ENCODE measurements around the gene ZNF385D.
"Not testable (repeated sequence)": the region's sequence is repeated elsewhere in the genome, so short reads cannot be mapped to it uniquely, and the experiment has no call there.

The ZNF385D gene

DNA sequence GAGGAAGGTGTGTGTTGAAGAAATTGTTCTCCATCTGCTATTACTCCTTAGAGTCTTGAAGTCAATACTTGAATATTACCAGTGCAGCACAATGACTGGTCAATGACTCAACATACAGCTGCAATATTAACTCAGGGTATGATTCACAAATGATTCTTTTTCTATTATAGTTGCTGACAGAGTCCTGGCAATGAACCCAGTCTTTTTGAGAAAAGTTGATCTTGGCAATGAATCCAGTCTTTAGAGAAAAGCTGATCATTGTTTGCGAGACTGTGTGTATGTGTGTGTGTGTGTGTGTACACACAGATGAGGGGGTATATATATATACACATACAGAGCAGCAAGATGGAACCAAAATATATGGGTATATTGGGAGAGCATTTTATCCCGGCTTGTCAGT lies 315.1 kb downstream of the ZNF385D start:
- DNase-seq: no peak

GRCh38 chr3:21434310-21434709 lies 316.7 kb downstream of the ZNF385D start:
- no peak for DNase-seq

DNA sequence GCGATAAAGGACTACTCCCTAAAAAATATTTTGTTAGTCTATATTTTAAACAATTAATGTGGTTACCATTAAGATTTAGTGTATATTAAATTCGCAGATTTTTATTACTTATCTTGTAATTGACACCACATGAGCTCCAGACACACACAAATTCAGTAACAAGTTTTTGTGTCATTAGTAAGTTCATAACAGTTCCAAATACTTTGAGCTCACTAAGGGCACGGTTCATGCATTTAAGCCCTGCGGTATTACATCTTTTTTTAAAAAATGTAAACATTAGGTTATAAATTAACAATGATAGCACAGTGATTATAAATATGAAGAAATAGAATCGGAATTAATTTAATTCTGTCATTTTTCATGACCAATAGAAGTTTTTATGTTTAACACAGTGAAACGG lies 317.3 kb downstream of the ZNF385D start:
- no peak for DNase-seq

DNA sequence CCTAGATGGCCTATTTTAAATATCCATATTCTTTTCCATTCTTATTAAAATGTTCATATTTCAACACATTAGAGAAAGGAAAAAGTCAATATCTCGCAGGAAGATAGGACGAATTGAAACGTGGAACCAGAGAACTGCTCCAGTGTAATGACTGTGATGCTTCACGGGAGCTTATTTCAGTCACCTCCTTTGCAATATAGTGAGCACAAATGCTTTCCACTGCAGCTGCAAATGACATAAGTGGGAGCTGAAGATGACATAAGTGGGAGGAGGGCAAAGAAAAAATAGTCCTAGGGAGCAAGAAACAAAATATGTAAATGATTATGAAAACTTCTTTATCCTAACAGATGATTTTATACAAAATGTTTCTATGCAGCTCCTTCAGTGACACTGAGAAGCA lies 324.1 kb downstream of the ZNF385D start:
- no peak for DNase-seq

- DNase-seq: no peak
These were observed 325.3 kb downstream of the ZNF385D start for GRCh38 chr3:21425715-21426114.

GRCh38 chr3:21421096-21421495 lies 329.9 kb downstream of the ZNF385D start:
- DNase-seq: no peak

GRCh38 chr3:21417991-21418390 lies 333.0 kb downstream of the ZNF385D start:
- DNase-seq: no peak

- DNase-seq: no peak
These were observed 336.5 kb downstream of the ZNF385D start for GRCh38 chr3:21414506-21414905.

GRCh38 chr3:21411058-21411457 lies 340.0 kb downstream of the ZNF385D start:
- no peak for DNase-seq

- DNase-seq: no peak
These were observed 341.6 kb downstream of the ZNF385D start for GRCh38 chr3:21409401-21409800.

DNA sequence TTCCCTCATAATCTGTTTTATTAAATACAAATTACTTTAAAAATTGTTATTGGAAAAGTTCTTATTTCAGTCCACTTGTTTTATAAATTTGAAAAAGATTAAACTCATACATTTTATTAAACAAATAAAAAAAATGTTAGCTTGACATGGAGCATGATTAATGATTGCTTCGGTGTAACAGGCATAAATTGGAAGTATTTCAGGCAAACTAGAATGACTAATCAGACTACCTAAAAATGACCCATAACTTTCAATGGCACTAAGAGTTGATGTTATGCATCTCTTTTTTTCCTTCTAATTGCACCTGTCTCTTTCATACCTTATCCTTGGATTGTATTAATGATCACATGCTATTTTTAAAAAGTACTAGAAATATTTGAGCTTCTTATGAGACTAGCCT lies 343.3 kb downstream of the ZNF385D start:
- DNase-seq: no peak

DNA sequence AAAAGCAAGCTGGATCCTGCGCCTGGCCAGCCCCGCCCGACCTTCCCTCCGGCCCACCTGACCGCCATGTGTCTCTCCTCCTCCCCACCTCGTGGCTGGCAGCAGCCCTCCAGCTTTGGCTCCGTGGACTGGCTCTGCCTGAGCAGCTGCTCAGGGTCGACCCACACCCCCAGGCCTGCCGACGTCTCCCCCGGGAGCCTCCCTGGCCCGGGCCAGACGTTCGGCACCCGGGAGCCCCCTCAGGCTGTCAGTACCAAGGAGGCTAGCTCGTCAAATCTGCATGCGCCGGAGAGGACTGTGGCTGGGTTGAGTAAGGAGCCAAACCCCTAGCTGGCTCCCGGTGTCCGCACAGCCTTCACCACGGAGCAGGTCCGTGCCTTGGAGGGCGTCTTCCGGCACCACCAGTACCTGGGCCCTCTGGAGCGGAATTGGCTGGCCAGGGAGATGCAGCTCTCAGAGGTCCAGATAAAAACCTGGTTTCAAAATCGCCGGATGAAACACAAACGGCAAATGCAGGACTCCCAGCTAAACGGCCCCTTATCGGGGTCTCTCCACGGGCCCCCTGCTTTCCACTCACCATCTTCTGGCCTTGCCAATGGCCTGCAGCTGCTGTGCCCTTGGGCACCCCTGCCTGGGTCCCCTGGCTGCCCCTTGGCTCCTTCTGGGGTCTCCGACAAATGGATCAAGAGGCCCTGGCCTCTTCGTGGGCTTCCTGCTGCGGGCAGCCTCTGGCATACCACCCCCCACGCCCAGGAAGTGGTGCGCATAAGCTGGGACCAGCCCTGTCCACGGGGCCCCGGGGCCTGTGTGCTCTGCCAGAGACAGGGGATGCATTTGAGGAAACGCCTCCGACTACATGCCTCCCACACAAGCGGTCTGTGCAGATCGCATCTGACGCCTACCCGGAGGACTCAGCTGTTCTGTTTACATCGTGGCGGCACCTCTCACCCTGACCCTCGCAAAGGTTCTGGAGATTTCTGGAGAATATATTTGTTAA lies 345.0 kb downstream of the ZNF385D start:
- no peak for DNase-seq

GRCh38 chr3:21398461-21398860 lies 352.5 kb downstream of the ZNF385D start:
- no peak for DNase-seq

GRCh38 chr3:21393683-21394311 lies 357.2 kb downstream of the ZNF385D start:
- DNase-seq: no peak

DNA sequence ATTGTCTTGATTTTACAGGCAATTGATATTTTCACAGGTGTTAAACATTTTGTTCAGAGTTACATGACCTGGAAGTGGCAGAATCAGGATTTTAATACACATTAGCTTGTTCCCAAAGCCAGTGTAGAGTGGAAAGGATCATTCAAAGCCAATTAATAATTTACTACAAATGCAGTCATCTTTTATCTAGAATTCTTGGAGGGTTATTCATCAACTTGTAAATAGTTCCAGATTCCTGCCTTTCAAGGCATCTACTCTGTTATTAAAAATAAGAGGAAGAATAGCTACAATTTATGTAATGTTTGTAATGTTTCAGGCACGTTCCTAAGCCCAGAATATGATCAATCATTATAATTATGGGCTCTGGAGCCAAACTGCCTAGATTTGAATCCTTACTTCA lies 358.5 kb downstream of the ZNF385D start:
- DNase-seq: no peak

GRCh38 chr3:21390856-21391255 lies 360.2 kb downstream of the ZNF385D start:
- no peak for DNase-seq

DNA sequence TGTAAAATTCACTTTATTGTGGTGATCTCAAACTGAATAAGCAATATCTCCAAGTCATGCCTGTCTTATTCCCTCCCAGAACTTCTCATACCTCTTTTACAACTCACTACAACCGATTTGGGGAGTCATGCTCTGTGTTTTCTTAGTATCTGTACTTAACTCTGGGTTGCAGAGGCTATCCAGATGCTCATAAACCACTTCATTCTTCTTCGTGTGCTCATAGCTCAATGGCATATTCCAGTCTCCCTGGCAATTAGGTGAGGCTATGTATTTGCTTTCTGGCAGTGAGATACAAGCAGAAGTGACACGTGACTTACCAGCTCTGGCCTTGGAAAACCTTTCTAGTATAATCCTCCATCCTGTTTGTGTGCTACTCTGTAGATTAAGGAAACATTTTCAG lies 360.9 kb downstream of the ZNF385D start:
- DNase-seq: no peak

GRCh38 chr3:21387142-21387826 lies 363.7 kb downstream of the ZNF385D start:
- DNase-seq: peak; percentile 8

DNA sequence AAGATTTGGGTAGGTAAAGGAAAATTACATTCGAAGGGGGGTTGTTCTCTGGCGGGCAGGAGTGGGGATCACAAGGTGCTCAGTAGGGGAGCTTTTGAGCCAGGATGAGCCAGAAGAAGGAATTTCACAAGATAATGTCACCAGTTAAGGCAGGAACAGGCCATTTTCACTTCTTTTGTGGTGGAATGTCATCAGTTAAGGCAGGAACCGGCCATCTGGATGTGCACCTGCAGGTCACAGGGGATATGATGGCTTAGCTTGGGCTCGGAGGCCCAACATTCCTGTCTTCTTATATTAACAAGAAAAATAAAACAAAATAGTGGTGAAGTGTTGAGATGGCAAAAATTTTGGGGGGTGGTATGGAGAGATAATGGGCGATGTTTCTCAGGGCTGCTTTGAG lies 373.0 kb downstream of the ZNF385D start:
- DNase-seq: not testable (repeated sequence)

DNA sequence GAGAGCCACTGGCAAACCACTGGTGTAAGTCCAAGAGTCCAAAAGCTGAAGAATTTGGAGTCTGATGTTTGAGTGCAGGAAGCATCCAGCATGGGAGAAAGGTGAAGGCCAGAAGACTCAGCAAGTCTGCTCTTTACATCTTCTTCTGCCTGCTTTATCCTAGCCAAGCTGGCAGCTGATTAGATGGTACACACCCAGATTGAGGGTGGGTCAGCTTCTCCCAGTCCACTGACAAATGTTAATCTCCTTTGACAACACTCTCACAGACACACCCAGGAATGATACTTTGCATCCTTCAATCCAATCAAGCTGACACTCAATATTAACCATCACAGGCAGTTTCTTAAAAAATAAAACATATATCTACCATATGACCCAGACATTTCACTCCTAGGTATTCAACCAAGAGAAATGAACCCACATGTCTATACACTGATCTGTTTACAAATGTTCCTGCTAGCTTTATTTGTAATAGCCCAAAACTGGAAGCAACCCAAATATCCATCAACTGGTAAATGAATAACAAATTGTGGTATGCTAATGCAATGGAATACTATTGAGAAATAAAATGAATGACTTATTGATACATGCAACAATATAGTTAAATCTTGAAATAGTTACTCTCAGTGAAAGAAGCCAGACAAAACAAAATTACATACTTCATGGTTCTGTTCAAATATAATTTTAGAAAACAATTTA lies 373.8 kb downstream of the ZNF385D start:
- DNase-seq: no peak

DNA sequence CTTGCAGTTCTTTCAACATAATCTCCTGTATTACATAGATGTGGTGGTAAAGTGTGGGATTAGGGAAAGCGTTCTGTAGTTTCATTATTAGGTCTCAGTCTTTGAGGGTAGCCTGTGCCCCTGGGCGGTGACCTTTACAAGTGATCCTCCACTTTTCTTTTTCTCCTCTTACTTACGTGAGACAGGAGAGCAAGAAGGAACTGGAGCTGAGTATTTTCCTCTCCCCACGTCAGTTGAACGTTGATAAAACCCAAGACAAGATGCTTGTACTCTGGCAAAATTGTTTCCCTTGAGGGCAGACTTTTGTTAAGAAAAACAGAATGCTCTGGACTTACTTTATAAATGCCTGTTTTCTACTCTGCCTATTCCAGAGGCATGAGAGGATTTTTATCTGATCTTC lies 378.7 kb downstream of the ZNF385D start:
- DNase-seq: no peak
